ENCODE data around the gene MORN3. TPM values are rescaled to one million over a fixed set of nuclear protein-coding genes. Genes with fewer than 3 reads are reported as not detected.
A peak's percentile ranks its signal among the peaks of the same experiment; 100 is the strongest.

Gene MORN3
- total and polyA plus RNA-seq, 9 of the 15 experiments (the other 6 are each of a cell fraction or from before 2014, with no cell fraction given) = 0.09 to 0.27 (median 0.20) TPM

DNA sequence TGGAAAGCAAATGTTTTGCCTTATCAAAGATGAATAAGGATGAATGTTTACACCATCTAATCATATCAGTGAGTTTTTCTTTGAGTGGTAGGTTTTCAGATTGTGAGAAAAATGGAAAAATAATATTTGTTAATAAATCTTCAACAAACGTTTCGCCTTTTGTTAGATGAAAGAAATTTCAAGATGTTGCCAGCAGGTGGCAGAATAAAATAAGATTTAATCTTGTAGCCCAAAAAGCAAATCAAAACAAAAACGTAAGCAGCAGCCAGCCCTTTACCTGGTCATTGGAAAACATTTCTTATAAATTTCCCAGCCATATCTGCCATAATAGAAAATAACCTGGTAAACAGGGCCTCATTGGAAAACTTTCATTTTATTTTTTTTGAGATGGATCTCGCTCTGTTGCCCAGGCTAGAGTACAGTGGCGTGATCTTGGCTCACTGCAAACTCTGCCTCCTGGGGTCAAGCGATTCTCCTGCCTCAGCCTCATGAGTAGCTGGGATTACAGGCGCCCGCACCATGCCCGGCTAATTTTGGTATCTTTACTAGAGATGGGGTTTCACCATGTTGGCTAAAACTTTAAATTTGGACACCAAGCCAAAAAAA lies 27.7 kb upstream of the MORN3 start (continued):
- TF ChIP-seq GTF2A2 (tag; IDR thresholded peaks at IDR 0.05) (no peak), ZNF174 (CRISPR knock-in tag; IDR thresholded peaks at IDR 0.05) (no peak), RBM39 (optimal IDR thresholded peaks at IDR 0.05; ENCODE audit: low read depth, low read length) (no peak), ZNF121 (CRISPR knock-in tag; conservative IDR thresholded peaks at IDR 0.05) (peak; percentile 68), ARID2 (IDR thresholded peaks at IDR 0.05) (0 out of 2 replicates have a peak, but pooled peaks have one; percentile 31), ATF7 (IDR thresholded peaks at IDR 0.05) (peak; percentile 9; the same call in 1 of the 2 replicates), DEAF1 (CRISPR knock-in tag; IDR thresholded peaks at IDR 0.05) (peak; percentile 92), SREBF1 (IDR thresholded peaks at IDR 0.05; ENCODE audit: borderline replicate concordance, low read depth, low read length) (no peak)
- TF ChIP-seq, protein P1, sequence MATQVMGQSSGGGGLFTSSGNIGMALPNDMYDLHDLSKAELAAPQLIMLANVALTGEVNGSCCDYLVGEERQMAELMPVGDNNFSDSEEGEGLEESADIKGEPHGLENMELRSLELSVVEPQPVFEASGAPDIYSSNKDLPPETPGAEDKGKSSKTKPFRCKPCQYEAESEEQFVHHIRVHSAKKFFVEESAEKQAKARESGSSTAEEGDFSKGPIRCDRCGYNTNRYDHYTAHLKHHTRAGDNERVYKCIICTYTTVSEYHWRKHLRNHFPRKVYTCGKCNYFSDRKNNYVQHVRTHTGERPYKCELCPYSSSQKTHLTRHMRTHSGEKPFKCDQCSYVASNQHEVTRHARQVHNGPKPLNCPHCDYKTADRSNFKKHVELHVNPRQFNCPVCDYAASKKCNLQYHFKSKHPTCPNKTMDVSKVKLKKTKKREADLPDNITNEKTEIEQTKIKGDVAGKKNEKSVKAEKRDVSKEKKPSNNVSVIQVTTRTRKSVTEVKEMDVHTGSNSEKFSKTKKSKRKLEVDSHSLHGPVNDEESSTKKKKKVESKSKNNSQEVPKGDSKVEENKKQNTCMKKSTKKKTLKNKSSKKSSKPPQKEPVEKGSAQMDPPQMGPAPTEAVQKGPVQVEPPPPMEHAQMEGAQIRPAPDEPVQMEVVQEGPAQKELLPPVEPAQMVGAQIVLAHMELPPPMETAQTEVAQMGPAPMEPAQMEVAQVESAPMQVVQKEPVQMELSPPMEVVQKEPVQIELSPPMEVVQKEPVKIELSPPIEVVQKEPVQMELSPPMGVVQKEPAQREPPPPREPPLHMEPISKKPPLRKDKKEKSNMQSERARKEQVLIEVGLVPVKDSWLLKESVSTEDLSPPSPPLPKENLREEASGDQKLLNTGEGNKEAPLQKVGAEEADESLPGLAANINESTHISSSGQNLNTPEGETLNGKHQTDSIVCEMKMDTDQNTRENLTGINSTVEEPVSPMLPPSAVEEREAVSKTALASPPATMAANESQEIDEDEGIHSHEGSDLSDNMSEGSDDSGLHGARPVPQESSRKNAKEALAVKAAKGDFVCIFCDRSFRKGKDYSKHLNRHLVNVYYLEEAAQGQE (IDR thresholded peaks at IDR 0.05; ENCODE audit: borderline replicate concordance) = peak; percentile 88; the same call in 1 of the 2 replicates
- TF ChIP-seq, protein P1 (CRISPR knock-in tag; IDR thresholded peaks at IDR 0.05; ENCODE audit: low read depth) = no peak
